A673 (cell line): ENCODE data around the gene SNTG2. TPM values are rescaled to one million over a fixed set of nuclear protein-coding genes. Genes with fewer than 3 reads are reported as not detected.
"Not testable (repeated sequence)": the region's sequence is repeated elsewhere in the genome, so short reads cannot be mapped to it uniquely, and the experiment has no call there.

Experiments
- BruUV-seq: library from RNA; stranded (reverse); fragments of 400-500 nt; replicated peaks from 2 replicates; lab custom pipeline; 2021; lab: Mats Ljungman, UMichigan
- CTCF ChIA-PET: fragments of 300-600 bp; sonication (Branson Sonifier 250); formaldehyde crosslinking; loops from one replicate; lab custom pipeline; 2022; ENCODE audit warnings: antibody characterized with exemption; lab: Charles Lee
- POLR2A ChIA-PET: fragments of 300-600 bp; sonication (Branson Sonifier 250); formaldehyde crosslinking; loops from one replicate; lab custom pipeline; 2022; ENCODE audit warnings: antibody characterized with exemption; ENCODE audit not compliant: low non-redundant PET; lab: Charles Lee
- DNase-seq: peaks from one replicate; pipeline ENCODE4 v3.0.0-alpha.2; 2015; ENCODE audit warnings: low spot score
- H3K27ac ChIP-seq: fragments of 200-600 bp; sonication (generic); 2 replicates; pipeline ENCODE4 v1.5.1; 2016; ENCODE audit warnings: mixed run types, low read depth, mild to moderate bottlenecking, mixed read lengths, antibody characterized with exemption, low read length; ENCODE audit not compliant: poor library complexity, severe bottlenecking
- H3K27me3 ChIP-seq: fragments of 200-600 bp; sonication (generic); replicated peaks from 2 replicates; pipeline ENCODE4 v1.6.1; 2017; ENCODE audit warnings: mixed run types, low read depth, mild to moderate bottlenecking, mixed read lengths, antibody characterized with exemption, low read length; ENCODE audit not compliant: insufficient read depth, poor library complexity
- H3K36me3 ChIP-seq: fragments of 200-600 bp; sonication (generic); 2 replicates; pipeline ENCODE4 v1.6.1; 2016; ENCODE audit warnings: mixed run types, mild to moderate bottlenecking, mixed read lengths, antibody characterized with exemption, low read length; ENCODE audit not compliant: insufficient read depth, poor library complexity, severe bottlenecking
- H3K4me1 ChIP-seq: fragments of 200-600 bp; sonication (generic); 2 replicates; pipeline ENCODE4 v1.6.1; 2017; ENCODE audit warnings: mixed run types, mild to moderate bottlenecking, mixed read lengths, antibody characterized with exemption, low read length; ENCODE audit not compliant: insufficient read depth, poor library complexity, severe bottlenecking
- H3K4me3 ChIP-seq: fragments of 200-600 bp; sonication (generic); 2 replicates; pipeline ENCODE4 v1.5.1; 2016; ENCODE audit warnings: low read depth, mixed run types, mild to moderate bottlenecking, mixed read lengths, low read length; ENCODE audit not compliant: poor library complexity, severe bottlenecking
- H3K9me3 ChIP-seq: fragments of 200-600 bp; sonication (generic); 2 replicates; pipeline ENCODE4 v1.6.1; 2016; ENCODE audit warnings: mixed run types, low read depth, mild to moderate bottlenecking, mixed read lengths, antibody characterized with exemption, low read length; ENCODE audit not compliant: poor library complexity, severe bottlenecking
- CTCF ChIP-seq: fragments of 300-800, 200-600 bp; sonication (generic); conservative IDR thresholded peaks from 2 replicates; pipeline ENCODE4 v1.5.1; 2017; ENCODE audit warnings: low read depth, mild to moderate bottlenecking, antibody characterized with exemption, low read length, moderate library complexity, mixed read lengths
- EZH2 ChIP-seq: fragments of 200-600 bp; sonication (generic); IDR thresholded peaks from 2 replicates; pipeline ENCODE4 v1.6.1; 2017; ENCODE audit warnings: borderline replicate concordance, low read depth, mild to moderate bottlenecking, mixed read lengths, antibody characterized with exemption, low read length; ENCODE audit not compliant: poor library complexity, severe bottlenecking
- intact Hi-C: fragments of 100-400 bp; cut with micrococcal nuclease; formaldehyde crosslinking; loops from one replicate; pipeline ENCODE4 v1.10.0; 2022; ENCODE audit not compliant: unreplicated experiment
- total RNA-seq: library from RNA; stranded (reverse); gene quantifications from 2 replicates; pipeline ENCODE4 v1.2.3, GENCODE V29; 2021

SNTG2 gene
- total RNA-seq, 1 experiment from 2014 or later, result 3.7 TPM

DNA sequence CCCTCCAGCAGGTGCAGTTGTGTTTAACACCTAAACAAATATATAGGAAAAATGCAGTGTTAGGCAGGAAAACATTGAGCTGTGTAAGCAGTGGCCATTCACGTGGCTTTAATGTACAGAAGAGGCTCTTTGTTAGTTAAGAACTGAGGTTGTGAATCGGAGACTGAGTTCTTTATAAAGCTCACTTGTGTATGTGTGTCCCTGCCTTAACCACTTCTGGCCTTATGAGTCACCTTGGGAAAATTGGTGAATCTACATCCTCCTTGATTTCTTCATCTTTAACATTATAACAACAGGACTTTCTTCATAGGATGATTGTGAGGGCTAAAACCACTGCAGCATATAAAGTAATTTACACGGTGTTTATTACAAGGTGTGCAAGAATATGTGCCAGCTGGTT, 274.3 kb downstream of the SNTG2 start:
- Histone ChIP-seq H3K27ac (no peak overlapping the region), H3K27me3 (no peaks in the 10 kb centered on the region), H3K9me3 (no peaks in the 10 kb centered on the region), H3K4me3 (no peak overlapping the region), H3K36me3 (no peaks in the 10 kb centered on the region), H3K4me1 (no peaks in the 10 kb centered on the region)
- TF ChIP-seq CTCF, result no peak
- TF ChIP-seq EZH2, result no peak
- no peak for DNase-seq
- POLR2A ChIA-PET, result no interaction called here
- CTCF ChIA-PET, result no interaction called here
- intact Hi-C loops, result no loop called here
- BruUV-seq, result no TSS peak

DNA sequence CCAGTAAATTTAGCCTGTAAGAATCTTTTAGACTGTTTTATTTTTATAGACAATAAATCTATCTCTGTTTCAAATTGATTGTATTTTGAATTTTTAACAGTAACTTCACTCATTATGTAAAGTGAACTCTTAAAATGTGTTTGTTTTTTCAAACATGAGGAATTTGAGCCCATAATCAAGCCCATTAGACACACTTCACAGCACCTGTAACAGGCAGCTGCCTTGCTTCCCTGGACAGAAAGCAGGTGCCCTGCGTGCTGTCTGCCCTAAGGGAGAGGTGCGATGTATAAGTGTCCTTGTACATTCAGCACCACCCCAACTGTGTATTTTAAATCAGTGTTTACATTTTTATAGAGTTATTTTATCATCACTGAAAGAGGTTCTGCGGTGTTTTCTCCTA, 276.1 kb downstream of the SNTG2 start:
- BruUV-seq, result no TSS peak
- CTCF ChIA-PET, result no interaction called here
- Histone ChIP-seq H3K27me3 (no peaks in the 10 kb centered on the region), H3K27ac (no peak overlapping the region), H3K36me3 (no peaks in the 10 kb centered on the region), H3K4me3 (no peak overlapping the region), H3K4me1 (no peaks in the 10 kb centered on the region), H3K9me3 (no peaks in the 10 kb centered on the region)
- intact Hi-C loops, result no loop called here
- POLR2A ChIA-PET, result no interaction called here
- DNase-seq, result no peak
- TF ChIP-seq EZH2 (no peak), CTCF (no peak)

DNA sequence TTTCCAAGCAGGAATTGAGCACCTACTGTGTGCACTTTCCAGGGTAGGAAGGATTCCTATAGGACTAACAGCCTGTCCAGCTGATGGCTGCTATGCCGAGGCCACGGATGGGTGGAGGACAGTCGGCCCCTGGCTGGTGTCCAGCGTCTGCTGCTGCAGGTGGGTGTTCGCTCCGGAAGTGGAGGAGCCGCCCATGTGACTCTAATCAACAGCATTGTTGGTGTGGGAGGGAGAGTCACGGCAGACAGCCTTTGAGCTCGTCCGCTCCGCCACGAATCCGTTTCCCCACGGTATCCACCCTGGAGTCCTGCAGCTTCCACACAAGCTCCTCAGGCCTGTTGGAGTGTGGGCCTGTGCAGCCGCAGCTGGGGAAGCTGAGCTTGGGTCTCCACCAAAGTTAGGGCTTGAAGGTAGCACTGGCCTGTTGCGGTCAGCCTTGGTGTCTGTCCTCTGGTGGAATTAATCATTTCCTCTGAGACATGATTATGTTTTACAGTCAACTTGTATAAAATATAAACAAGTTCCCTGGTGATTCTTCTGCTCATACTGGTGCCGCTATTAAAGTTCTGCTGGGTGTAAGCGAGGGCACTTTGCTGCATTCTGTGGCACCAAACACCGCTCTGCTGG, 276.7 kb downstream of the SNTG2 start:
- Histone ChIP-seq H3K4me1 (no peaks in the 10 kb centered on the region), H3K4me3 (no peak overlapping the region), H3K27me3 (no peaks in the 10 kb centered on the region), H3K27ac (no peak overlapping the region), H3K36me3 (no peaks in the 10 kb centered on the region), H3K9me3 (no peaks in the 10 kb centered on the region)
- BruUV-seq, result no TSS peak
- no peak for TF ChIP-seq CTCF
- TF ChIP-seq EZH2, result no peak
- CTCF ChIA-PET, result no interaction called here
- DNase-seq, result no peak
- POLR2A ChIA-PET, result no interaction called here
- intact Hi-C loops, result no loop called here

DNA sequence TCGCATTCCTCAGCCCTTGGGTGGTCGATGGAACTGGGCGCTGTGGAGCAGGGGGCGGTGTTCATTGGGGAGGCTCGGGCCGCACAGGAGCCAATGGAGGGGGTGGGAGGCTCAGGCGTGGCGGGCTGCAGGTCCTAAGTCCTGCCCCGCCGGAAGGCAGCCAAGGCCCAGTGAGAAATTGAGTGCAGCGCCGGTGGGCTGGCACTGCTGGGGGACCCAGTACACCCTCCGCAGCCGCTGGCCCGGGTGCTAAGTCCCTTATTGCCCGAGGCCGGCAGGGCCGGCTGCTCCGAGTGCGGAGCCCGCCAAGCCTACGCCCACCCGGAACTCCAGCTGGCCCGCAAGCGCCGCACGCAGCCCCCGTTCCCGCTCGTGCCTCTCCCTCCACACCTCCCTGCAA, 278.9 kb downstream of the SNTG2 start:
- peaks cover 12% of the 10 kb centered on the region for H3K4me1 ChIP-seq
- H3K27me3 ChIP-seq, intact Hi-C loops, POLR2A ChIA-PET, DNase-seq, H3K4me3 ChIP-seq, BruUV-seq, H3K27ac ChIP-seq, CTCF ChIA-PET, H3K9me3 ChIP-seq, H3K36me3 ChIP-seq: not testable (repeated sequence)
